Bronchial epithelial cell (primary cell): Measurements from ENCODE around the gene EVA1A. TPM values are rescaled to one million over a fixed set of nuclear protein-coding genes. Genes with fewer than 3 reads are reported as not detected.

ENCODE experiments used
- DNase-seq: peaks from one replicate; pipeline ENCODE4 v3.0.0-alpha.2; 2010; ENCODE audit warnings: low read depth
- FAIRE-seq: peaks from 2 replicates; lab custom pipeline; 2011; peaks lifted over from hg19 to GRCh38; lab: Jason Lieb, UNC
- H3K27me3 ChIP-seq: 2 replicates; pipeline ENCODE4 v1.5.1; 2011; ENCODE audit warnings: low read length; ENCODE audit not compliant: control insufficient read depth, insufficient read depth
- H3K36me3 ChIP-seq: 2 replicates; pipeline ENCODE4 v1.5.1; 2011; ENCODE audit warnings: low read length; ENCODE audit not compliant: control insufficient read depth, insufficient read depth
- H3K4me3 ChIP-seq: 2 replicates; pipeline ENCODE4 v1.5.1; 2011; ENCODE audit warnings: mild to moderate bottlenecking, low read depth, low read length, control low read depth
- CTCF ChIP-seq: IDR thresholded peaks from 2 replicates; pipeline ENCODE4 v1.5.1; 2011; ENCODE audit warnings: mild to moderate bottlenecking, moderate library complexity, low read length, control low read depth, inconsistent platforms; ENCODE audit not compliant: insufficient read depth, severe bottlenecking
- total RNA-seq: library from RNA; depleted of rRNA; stranded (reverse); fragments of >200 nt; gene quantifications from 2 replicates; pipeline ENCODE4 v1.2.1, GENCODE V29; 2014

The EVA1A gene
- total RNA-seq, 1 donor from 2014 or later: 5.8 TPM

GRCh38 chr2:75587954-75588587 is 27.3 kb upstream of the EVA1A start:
- H3K36me3 ChIP-seq: no peaks in the 10 kb centered on the region
- peak; percentile 70 for FAIRE-seq
- DNase-seq: peak; percentile 98
- no peaks in the 10 kb centered on the region for H3K27me3 ChIP-seq
- no peak for TF ChIP-seq CTCF
- H3K4me3 ChIP-seq: no peak overlapping the region

GRCh38 chr2:75586971-75587370 is 26.2 kb upstream of the EVA1A start:
- Histone ChIP-seq H3K27me3 (no peaks in the 10 kb centered on the region), H3K4me3 (no peak overlapping the region), H3K36me3 (no peaks in the 10 kb centered on the region)
- no peak for DNase-seq
- FAIRE-seq: no peak
- TF ChIP-seq CTCF: no peak

DNA sequence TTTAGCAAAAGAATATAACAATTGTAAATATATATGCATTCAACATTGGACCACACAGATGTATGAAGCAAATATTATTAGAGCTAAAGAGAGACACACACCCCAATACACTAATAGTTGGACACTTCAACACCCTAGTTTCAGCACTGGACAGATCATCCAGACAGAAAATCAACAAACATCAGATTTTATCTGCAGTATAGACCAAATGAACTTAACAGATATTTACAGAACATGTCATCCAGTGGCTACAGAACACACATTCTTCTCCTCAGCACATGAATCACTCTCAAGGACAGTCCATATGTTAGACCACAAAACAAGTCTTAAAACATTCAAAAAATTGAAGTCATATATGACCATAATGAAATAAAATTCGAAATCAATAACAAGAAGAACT is 22.1 kb upstream of the EVA1A start:
- Histone ChIP-seq H3K27me3 (no peaks in the 10 kb centered on the region), H3K4me3 (no peak overlapping the region), H3K36me3 (no peaks in the 10 kb centered on the region)
- no peak for DNase-seq
- no peak for TF ChIP-seq CTCF
- FAIRE-seq: no peak

GRCh38 chr2:75580606-75581005 is 19.9 kb upstream of the EVA1A start:
- Histone ChIP-seq H3K27me3 (no peaks in the 10 kb centered on the region), H3K36me3 (no peaks in the 10 kb centered on the region), H3K4me3 (no peak overlapping the region)
- DNase-seq (no peak), FAIRE-seq (no peak)
- no peak for TF ChIP-seq CTCF

- TF ChIP-seq CTCF: no peak
- no peak overlapping the region for H3K4me3 ChIP-seq
- no peaks in the 10 kb centered on the region for H3K36me3 ChIP-seq
- FAIRE-seq (no peak), DNase-seq (no peak)
- H3K27me3 ChIP-seq: no peaks in the 10 kb centered on the region
Measured at GRCh38 chr2:75580156-75580555, 19.4 kb upstream of the EVA1A start.

DNA sequence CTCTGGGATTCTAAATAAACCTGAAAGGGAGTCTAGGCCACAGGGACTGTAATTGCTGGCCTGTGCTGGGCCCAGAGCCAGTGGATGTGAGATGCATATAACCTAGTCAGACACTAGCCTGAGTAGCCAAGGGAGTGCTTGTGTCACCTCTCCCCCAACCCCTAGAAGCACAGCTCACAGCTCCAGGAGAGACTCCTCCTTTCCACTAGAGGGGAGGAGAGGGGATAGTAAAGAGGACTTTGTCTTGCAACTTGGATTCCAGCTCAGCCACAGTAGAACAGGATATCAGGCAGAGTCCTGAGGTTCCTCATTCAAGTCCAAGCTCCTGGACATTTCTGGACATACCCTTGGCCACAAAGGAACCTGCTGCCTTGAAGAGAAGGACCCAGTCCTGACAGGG is 18.4 kb upstream of the EVA1A start:
- Histone ChIP-seq H3K36me3 (no peaks in the 10 kb centered on the region), H3K4me3 (no peak overlapping the region), H3K27me3 (no peaks in the 10 kb centered on the region)
- DNase-seq (no peak), FAIRE-seq (peak; percentile 28)
- TF ChIP-seq CTCF: no peak
